Peyer's patch (tissue), 4 donors: ENCODE measurements around the gene INPP5A.

Experiments used
- CTCF ChIP-seq, 6 experiments: fragments of 450-650 bp in 4 of 6; fragments of 200-600 bp in 2 of 6; sonication (generic) in 1 of 6; IDR thresholded peaks; one replicate each; pipeline ENCODE4 v1.5.1; 2017 to 2019; ENCODE audit warnings: antibody characterized with exemption in 6 of 6, mild to moderate bottlenecking in 3 of 6, moderate library complexity in 1 of 6
- POLR2A ChIP-seq, 2 donors: fragments of 450-650 bp; IDR thresholded peaks; one replicate each; pipeline ENCODE4 v1.5.1; 2017; ENCODE audit warnings: antibody characterized with exemption in 2 of 2, mild to moderate bottlenecking in 2 of 2, moderate library complexity in 2 of 2

- TF ChIP-seq CTCF (IDR thresholded peaks at IDR 0.05) (no peak), POLR2A (IDR thresholded peaks at IDR 0.05) (no peak)
These were observed 139.5 kb downstream of the INPP5A start for GRCh38 chr10:132677096-132677472.
